GM21390 (cell line): Measurements from ENCODE around the gene SH3RF1.

Experiments used
- ATAC-seq: cut with Tn5 transposase; IDR thresholded peaks from one replicate; pipeline ENCODE4 v1.9.1; 2021; ENCODE audit not compliant: unreplicated experiment

Gene SH3RF1

GRCh38 chr4:169167957-169168858 is 102.5 kb downstream of the SH3RF1 start:
- peak; percentile 96 for ATAC-seq

- no peak for ATAC-seq
These were observed 105.9 kb downstream of the SH3RF1 start for GRCh38 chr4:169164669-169165415.

GRCh38 chr4:169163947-169164668 is 106.6 kb downstream of the SH3RF1 start:
- no peak for ATAC-seq

GRCh38 chr4:169163495-169163894 is 107.3 kb downstream of the SH3RF1 start:
- no peak for ATAC-seq

GRCh38 chr4:169160825-169161224 is 109.9 kb downstream of the SH3RF1 start:
- no peak for ATAC-seq

- no peak for ATAC-seq
These were observed 111.1 kb downstream of the SH3RF1 start for GRCh38 chr4:169159624-169160171.

- ATAC-seq: no peak
These were observed 111.9 kb downstream of the SH3RF1 start for GRCh38 chr4:169158861-169159260.

GRCh38 chr4:169158046-169158445 is 112.7 kb downstream of the SH3RF1 start:
- no peak for ATAC-seq

- ATAC-seq: no peak
These were observed 114.4 kb downstream of the SH3RF1 start for GRCh38 chr4:169156392-169156791.

GRCh38 chr4:169154121-169154520 is 116.6 kb downstream of the SH3RF1 start:
- ATAC-seq: no peak

- ATAC-seq: no peak
These were observed 117.2 kb downstream of the SH3RF1 start for GRCh38 chr4:169153481-169154087.

- ATAC-seq: no peak
These were observed 117.9 kb downstream of the SH3RF1 start for GRCh38 chr4:169152899-169153298.

- ATAC-seq: no peak
These were observed 118.7 kb downstream of the SH3RF1 start for GRCh38 chr4:169152098-169152497.

- ATAC-seq: no peak
These were observed 119.1 kb downstream of the SH3RF1 start for GRCh38 chr4:169151671-169152070.

- ATAC-seq: no peak
These were observed 120.0 kb downstream of the SH3RF1 start for GRCh38 chr4:169150806-169151205.

GRCh38 chr4:169148885-169149284 is 121.9 kb downstream of the SH3RF1 start:
- ATAC-seq: no peak

GRCh38 chr4:169147191-169147590 is 123.6 kb downstream of the SH3RF1 start:
- ATAC-seq: no peak

GRCh38 chr4:169144061-169144600 is 126.6 kb downstream of the SH3RF1 start:
- no peak for ATAC-seq

GRCh38 chr4:169143335-169143734 is 127.4 kb downstream of the SH3RF1 start:
- ATAC-seq: no peak

GRCh38 chr4:169142906-169143305 is 127.8 kb downstream of the SH3RF1 start:
- no peak for ATAC-seq
